Measurements from ENCODE around the gene RAB11FIP4. TPM values are rescaled to one million over a fixed set of nuclear protein-coding genes. Genes with fewer than 3 reads are reported as not detected.

RAB11FIP4 gene
- total and polyA plus RNA-seq, 2 donors (not counting 3 experiments of a cell fraction or from before 2014, with no cell fraction given): 0.08 to 0.38 TPM

DNA sequence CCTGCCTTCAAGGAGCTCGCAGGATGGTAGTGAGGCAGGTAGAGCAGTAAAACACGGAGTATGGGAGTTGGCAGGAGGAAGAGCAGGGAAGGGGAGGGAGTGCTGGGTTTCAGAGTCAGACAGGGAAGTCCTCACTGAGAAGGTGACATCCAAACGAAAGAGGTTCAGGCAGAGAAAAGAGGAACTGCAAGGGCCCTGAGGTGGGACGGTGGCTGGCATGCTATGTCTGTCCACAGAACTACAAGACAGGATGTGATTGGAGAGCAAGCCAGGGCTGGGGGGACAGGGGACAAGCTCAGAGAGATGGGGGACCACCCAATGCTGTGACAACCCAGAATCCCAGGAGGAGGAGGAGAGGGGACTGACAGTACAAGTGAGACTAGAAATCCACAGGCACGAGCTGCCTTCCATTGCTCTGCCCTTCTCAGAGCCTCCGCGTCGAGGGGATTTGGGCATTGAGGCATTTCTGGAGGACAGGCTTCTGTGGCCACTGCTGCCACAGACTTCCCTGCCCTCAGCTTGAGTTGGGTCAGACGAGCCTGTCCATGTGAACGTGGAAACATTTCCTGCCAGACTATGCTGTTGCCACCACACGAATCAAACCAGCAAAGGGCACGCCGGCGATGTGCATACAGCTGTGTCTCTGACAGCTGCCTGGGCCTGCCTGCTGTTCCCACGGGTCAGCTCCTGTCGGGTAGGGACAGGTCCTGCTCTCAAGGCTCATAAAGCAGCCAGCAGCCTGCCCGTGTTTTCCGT is 100.1 kb downstream of the RAB11FIP4 start:
- no peak overlapping the region for H3K27ac ChIP-seq (ENCODE audit: insufficient read depth, low read depth, low read length)
- H3K4me2 ChIP-seq (ENCODE audit: insufficient read depth, low read length): no peak overlapping the region
- no peak overlapping the region for H3K9ac ChIP-seq (replicated peaks; ENCODE audit: extremely low read depth, insufficient read depth, low read length)
- no peaks in the 10 kb centered on the region for H3K9me1 ChIP-seq (replicated peaks; ENCODE audit: control insufficient read depth, extremely low read depth, insufficient read depth, low read length)
- H4K20me1 ChIP-seq (replicated peaks; ENCODE audit: control insufficient read depth, extremely low read depth, insufficient read depth, low read length): no peaks in the 10 kb centered on the region
- H3K79me2 ChIP-seq (ENCODE audit: control insufficient read depth, insufficient read depth, low read length): no peaks in the 10 kb centered on the region
- H3K4me3 ChIP-seq (replicated peaks in 1 of 3; ENCODE audit: insufficient read depth in 1 of 3, low read depth in 1 of 3, low read length in 3 of 3): no peak overlapping the region
- intact Hi-C loops (cut with micrococcal nuclease): no loop called here
- CTCF ChIA-PET: no interaction called here
- TF ChIP-seq FOS (IDR thresholded peaks at IDR 0.05; ENCODE audit: borderline replicate concordance, insufficient read depth, low read length) (no peak), JUN (IDR thresholded peaks at IDR 0.05; ENCODE audit: borderline replicate concordance, insufficient read depth, insufficient read length, low read depth) (no peak), GATA2 (IDR thresholded peaks at IDR 0.05; ENCODE audit: insufficient read depth, insufficient read length, low read depth, low read length) (no peak), POLR2A (IDR thresholded peaks at IDR 0.05; ENCODE audit: low read depth, low read length) (no peak), POLR2AphosphoS5 (IDR thresholded peaks at IDR 0.05; ENCODE audit: insufficient read depth, low read depth, low read length) (no peak), MYC (IDR thresholded peaks at IDR 0.05; ENCODE audit: low read depth, low read length) (no peak), EZH2 (IDR thresholded peaks at IDR 0.05; ENCODE audit: borderline replicate concordance, low read depth, low read length, severe bottlenecking) (no peak)
- TF ChIP-seq, protein P1, sequence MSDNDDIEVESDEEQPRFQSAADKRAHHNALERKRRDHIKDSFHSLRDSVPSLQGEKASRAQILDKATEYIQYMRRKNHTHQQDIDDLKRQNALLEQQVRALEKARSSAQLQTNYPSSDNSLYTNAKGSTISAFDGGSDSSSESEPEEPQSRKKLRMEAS (IDR thresholded peaks at IDR 0.05; ENCODE audit: insufficient read depth, insufficient read length): no peak
- TF ChIP-seq, protein P2, sequence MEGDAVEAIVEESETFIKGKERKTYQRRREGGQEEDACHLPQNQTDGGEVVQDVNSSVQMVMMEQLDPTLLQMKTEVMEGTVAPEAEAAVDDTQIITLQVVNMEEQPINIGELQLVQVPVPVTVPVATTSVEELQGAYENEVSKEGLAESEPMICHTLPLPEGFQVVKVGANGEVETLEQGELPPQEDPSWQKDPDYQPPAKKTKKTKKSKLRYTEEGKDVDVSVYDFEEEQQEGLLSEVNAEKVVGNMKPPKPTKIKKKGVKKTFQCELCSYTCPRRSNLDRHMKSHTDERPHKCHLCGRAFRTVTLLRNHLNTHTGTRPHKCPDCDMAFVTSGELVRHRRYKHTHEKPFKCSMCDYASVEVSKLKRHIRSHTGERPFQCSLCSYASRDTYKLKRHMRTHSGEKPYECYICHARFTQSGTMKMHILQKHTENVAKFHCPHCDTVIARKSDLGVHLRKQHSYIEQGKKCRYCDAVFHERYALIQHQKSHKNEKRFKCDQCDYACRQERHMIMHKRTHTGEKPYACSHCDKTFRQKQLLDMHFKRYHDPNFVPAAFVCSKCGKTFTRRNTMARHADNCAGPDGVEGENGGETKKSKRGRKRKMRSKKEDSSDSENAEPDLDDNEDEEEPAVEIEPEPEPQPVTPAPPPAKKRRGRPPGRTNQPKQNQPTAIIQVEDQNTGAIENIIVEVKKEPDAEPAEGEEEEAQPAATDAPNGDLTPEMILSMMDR (IDR thresholded peaks at IDR 0.05; ENCODE audit: extremely low read depth in 1 of 2, insufficient read depth in 1 of 2, low read depth in 1 of 2, low read length in 2 of 2): no peak
- H3K4me1 ChIP-seq (ENCODE audit: control insufficient read depth, extremely low read depth, insufficient read depth, low read length): no peaks in the 10 kb centered on the region
- H3K9me3 ChIP-seq (replicated peaks; ENCODE audit: control insufficient read depth, insufficient read depth, low read length): no peaks in the 10 kb centered on the region
- H3K36me3 ChIP-seq (ENCODE audit: control insufficient read depth in 2 of 2, extremely low read depth in 1 of 2, insufficient read depth in 2 of 2, low read length in 2 of 2): no peaks in the 10 kb centered on the region
- DNase-seq (ENCODE audit: low read depth, low spot score) (no peak), FAIRE-seq (no peak)
- dilution Hi-C loops (cut with MboI; ENCODE audit: extremely low pct_ligation_motif_present, low sequenced_read_pairs): no loop called here
- no peak overlapping the region for H2AFZ ChIP-seq (ENCODE audit: low read depth, low read length)
- POLR2A ChIA-PET: no interaction called here
- no TSS peak for BruUV-seq (replicated peaks)
- peaks cover 39% of the 10 kb centered on the region in 2 experiments for H3K27me3 ChIP-seq (ENCODE audit: control insufficient read depth in 2 of 2, insufficient read depth in 2 of 2, low read length in 2 of 2)
